Stimulated activated effector memory CD8-positive, alpha-beta T cell treated with anti-CD3 and anti-CD28 coated beads, Interleukin-12 subunit alpha, Interleukin-12 subunit beta, amount 100 ng/mL, for 72 hours (primary cell): Measurements from ENCODE around the gene NCEH1.
"Not testable (repeated sequence)": the region's sequence is repeated elsewhere in the genome, so short reads cannot be mapped to it uniquely, and the experiment has no call there.

Experiments used
- ATAC-seq: fragments of 150-1000 bp; cut with Tn5 transposase; 2 replicates; pipeline ENCODE4 v1.10.0; 2021
- DNase-seq, 2 donors: peaks; one replicate each; pipeline ENCODE4 v3.0.0; 2021 to 2022; ENCODE audit warnings: low spot score in 2 of 2
- H3K27ac Mint-ChIP-seq: one replicate; pipeline ENCODE4 v1.8.0; 2022; ENCODE audit warnings: mild to moderate bottlenecking, mixed read lengths
- H3K36me3 Mint-ChIP-seq: one replicate; pipeline ENCODE4 v1.8.0; 2022; ENCODE audit warnings: mild to moderate bottlenecking, mixed read lengths
- H3K4me1 Mint-ChIP-seq: one replicate; pipeline ENCODE4 v1.8.0; 2022; ENCODE audit warnings: mixed read lengths
- H3K4me3 Mint-ChIP-seq: one replicate; pipeline ENCODE4 v1.8.0; 2022; ENCODE audit warnings: mild to moderate bottlenecking, mixed read lengths
- H3K9me3 Mint-ChIP-seq: one replicate; pipeline ENCODE4 v1.8.0; 2022; ENCODE audit warnings: mixed read lengths

NCEH1 gene

GRCh38 chr3:172673210-172673679 lies 37.6 kb downstream of the NCEH1 start:
- no peaks in the 10 kb centered on the region for H3K9me3 Mint-ChIP-seq
- H3K4me3 Mint-ChIP-seq: no peak overlapping the region
- H3K4me1 Mint-ChIP-seq: no peaks in the 10 kb centered on the region
- H3K27ac Mint-ChIP-seq: no peak overlapping the region
- no peaks in the 10 kb centered on the region for H3K36me3 Mint-ChIP-seq
- DNase-seq (peak; percentile 53 to 84), ATAC-seq (peak; percentile 84)

GRCh38 chr3:172669021-172669420 lies 41.8 kb downstream of the NCEH1 start:
- Mint-ChIP-seq H3K9me3 (no peaks in the 10 kb centered on the region), H3K4me3 (no peak overlapping the region), H3K36me3 (no peaks in the 10 kb centered on the region), H3K4me1 (peaks cover 15% of the 10 kb centered on the region), H3K27ac (no peak overlapping the region)
- DNase-seq: no peak
- no peak for ATAC-seq

GRCh38 chr3:172666873-172667694 lies 43.8 kb downstream of the NCEH1 start:
- Mint-ChIP-seq H3K36me3 (no peaks in the 10 kb centered on the region), H3K27ac (peak overlapping the region; percentile 55), H3K4me1 (peaks cover 20% of the 10 kb centered on the region), H3K4me3 (no peak overlapping the region), H3K9me3 (no peaks in the 10 kb centered on the region)
- peak; percentile 71 to 88 for DNase-seq
- peak; percentile 94 for ATAC-seq

DNA sequence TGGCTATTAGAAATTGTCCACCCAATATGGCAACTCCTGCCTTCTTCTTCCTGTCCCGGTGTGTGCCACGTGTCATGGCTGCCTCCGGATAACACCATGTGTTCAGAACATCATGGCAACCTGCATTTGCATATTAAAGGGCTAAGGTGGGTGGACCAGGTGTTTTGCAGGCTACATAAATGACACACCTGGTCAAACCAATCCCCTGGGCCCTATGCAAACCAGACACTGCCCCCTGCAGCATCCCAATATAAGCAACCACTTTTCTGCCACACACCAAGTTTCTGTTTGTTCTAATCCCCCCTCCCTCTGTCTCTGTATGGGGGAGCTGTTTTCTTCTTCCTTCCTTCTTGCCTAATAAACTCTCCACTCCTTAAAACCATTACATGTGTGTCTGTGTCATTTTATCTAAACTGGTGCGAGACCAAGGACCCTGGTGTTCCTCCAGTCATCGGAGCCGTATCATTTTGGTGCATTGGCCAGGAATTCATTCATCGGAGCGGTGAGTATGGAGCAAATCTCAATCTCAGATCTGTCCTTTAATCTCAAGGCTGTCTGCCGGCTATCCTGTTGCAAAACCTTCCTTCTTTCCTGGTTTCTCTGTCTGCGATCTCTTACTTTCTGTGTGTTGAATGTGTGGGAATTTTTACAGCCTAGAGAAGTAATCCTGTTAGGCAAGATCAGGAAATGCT lies 44.5 kb downstream of the NCEH1 start:
- H3K36me3 Mint-ChIP-seq: no peaks in the 10 kb centered on the region
- peak overlapping the region; percentile 55 for H3K27ac Mint-ChIP-seq
- H3K4me3 Mint-ChIP-seq: no peak overlapping the region
- peaks cover 20% of the 10 kb centered on the region for H3K4me1 Mint-ChIP-seq
- H3K9me3 Mint-ChIP-seq: no peaks in the 10 kb centered on the region
- DNase-seq: no peak
- ATAC-seq: no peak

- H3K4me3 Mint-ChIP-seq, ATAC-seq, H3K27ac Mint-ChIP-seq, H3K9me3 Mint-ChIP-seq, DNase-seq, H3K36me3 Mint-ChIP-seq: not testable (repeated sequence)
- H3K4me1 Mint-ChIP-seq: peaks cover 28% of the 10 kb centered on the region
These were observed 45.4 kb downstream of the NCEH1 start for GRCh38 chr3:172665510-172665909.

- H3K27ac Mint-ChIP-seq: not testable (repeated sequence)
These were observed 50.4 kb downstream of the NCEH1 start for GRCh38 chr3:172660421-172660820.

GRCh38 chr3:172659246-172660002 lies 51.4 kb downstream of the NCEH1 start:
- DNase-seq: no peak
- Mint-ChIP-seq H3K27ac (no peak overlapping the region), H3K4me1 (peaks cover 23% of the 10 kb centered on the region), H3K9me3 (no peaks in the 10 kb centered on the region), H3K4me3 (no peak overlapping the region), H3K36me3 (no peaks in the 10 kb centered on the region)
- no peak for ATAC-seq

More at GRCh38 chr3:172660421-172660820, 50.4 kb downstream of the NCEH1 start:
- H3K4me3 Mint-ChIP-seq, H3K9me3 Mint-ChIP-seq, DNase-seq, H3K36me3 Mint-ChIP-seq, ATAC-seq: not testable (repeated sequence)
- peaks cover 23% of the 10 kb centered on the region for H3K4me1 Mint-ChIP-seq

DNA sequence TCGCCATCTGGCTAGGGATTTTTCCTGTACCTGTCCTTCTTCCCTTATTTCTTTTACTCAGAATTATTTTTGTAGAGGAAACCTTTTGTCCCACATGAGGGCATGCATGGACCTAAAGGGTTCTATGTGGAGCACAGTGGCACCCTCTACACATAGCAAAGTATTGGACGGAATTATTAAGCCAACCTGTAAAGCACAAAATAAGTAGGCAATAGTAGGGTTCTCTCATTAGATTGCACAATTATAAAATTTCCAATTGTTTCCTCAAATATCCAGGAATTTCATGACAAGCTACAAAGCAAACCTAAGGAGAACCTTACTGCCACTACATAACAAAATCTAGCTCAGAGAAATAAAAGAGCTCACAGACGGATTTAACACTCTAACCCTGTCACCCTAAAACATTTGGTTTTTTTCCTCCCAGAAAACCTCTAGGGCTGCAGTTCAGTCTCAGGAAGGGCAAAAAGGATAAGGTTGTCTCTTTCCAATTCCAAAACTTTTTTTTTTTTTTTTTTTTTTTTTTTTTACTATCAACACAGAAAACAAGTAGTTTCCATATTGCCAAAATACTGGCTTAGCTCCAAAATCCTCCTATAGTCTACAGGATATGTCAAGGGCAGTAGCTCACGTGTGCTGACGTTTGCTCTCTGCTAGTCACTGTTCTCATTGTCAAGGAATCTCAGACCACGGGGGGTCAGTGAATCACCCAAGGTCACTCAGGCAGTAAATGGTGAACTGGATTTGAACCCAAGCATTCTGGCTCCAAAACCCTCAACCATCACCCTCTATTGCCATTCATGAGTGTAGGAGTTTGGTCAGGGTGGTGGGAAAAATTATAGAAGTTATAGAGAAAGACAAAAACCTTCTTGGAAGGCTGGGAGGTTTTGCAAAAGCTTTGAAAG lies 52.3 kb downstream of the NCEH1 start:
- Mint-ChIP-seq H3K27ac (no peak overlapping the region), H3K4me1 (peaks cover 23% of the 10 kb centered on the region), H3K36me3 (no peaks in the 10 kb centered on the region), H3K4me3 (no peak overlapping the region), H3K9me3 (no peaks in the 10 kb centered on the region)
- DNase-seq (no peak), ATAC-seq (no peak)

GRCh38 chr3:172656602-172657001 lies 54.3 kb downstream of the NCEH1 start:
- no peaks in the 10 kb centered on the region for H3K9me3 Mint-ChIP-seq
- H3K27ac Mint-ChIP-seq: no peak overlapping the region
- no peaks in the 10 kb centered on the region for H3K36me3 Mint-ChIP-seq
- DNase-seq (no peak), ATAC-seq (no peak)
- peaks cover 18% of the 10 kb centered on the region for H3K4me1 Mint-ChIP-seq
- no peak overlapping the region for H3K4me3 Mint-ChIP-seq

GRCh38 chr3:172655388-172655787 lies 55.5 kb downstream of the NCEH1 start:
- Mint-ChIP-seq H3K9me3 (no peaks in the 10 kb centered on the region), H3K36me3 (no peaks in the 10 kb centered on the region), H3K4me3 (no peak overlapping the region), H3K27ac (no peak overlapping the region), H3K4me1 (peaks cover 8% of the 10 kb centered on the region)
- DNase-seq (no peak), ATAC-seq (no peak)

GRCh38 chr3:172654470-172654869 lies 56.4 kb downstream of the NCEH1 start:
- Mint-ChIP-seq H3K9me3 (no peaks in the 10 kb centered on the region), H3K4me3 (no peak overlapping the region), H3K4me1 (peaks cover 7% of the 10 kb centered on the region), H3K36me3 (no peaks in the 10 kb centered on the region), H3K27ac (no peak overlapping the region)
- DNase-seq (no peak), ATAC-seq (no peak)

- ATAC-seq: no peak
- DNase-seq: no peak
- Mint-ChIP-seq H3K4me3 (no peak overlapping the region), H3K36me3 (no peaks in the 10 kb centered on the region), H3K9me3 (no peaks in the 10 kb centered on the region), H3K27ac (no peak overlapping the region), H3K4me1 (no peaks in the 10 kb centered on the region)
These were observed 57.8 kb downstream of the NCEH1 start for GRCh38 chr3:172653004-172653572.

- no peak for ATAC-seq
- no peak for DNase-seq
- Mint-ChIP-seq H3K4me3 (no peak overlapping the region), H3K27ac (no peak overlapping the region), H3K4me1 (no peaks in the 10 kb centered on the region), H3K9me3 (no peaks in the 10 kb centered on the region), H3K36me3 (no peaks in the 10 kb centered on the region)
These were observed 58.8 kb downstream of the NCEH1 start for GRCh38 chr3:172651936-172652625.

GRCh38 chr3:172649987-172650386 lies 60.9 kb downstream of the NCEH1 start:
- no peak for ATAC-seq
- H3K4me3 Mint-ChIP-seq: no peak overlapping the region

More at GRCh38 chr3:172649987-172650386, 60.9 kb downstream of the NCEH1 start:
- Mint-ChIP-seq H3K27ac (no peak overlapping the region), H3K4me1 (no peaks in the 10 kb centered on the region), H3K36me3 (no peaks in the 10 kb centered on the region), H3K9me3 (no peaks in the 10 kb centered on the region)
- no peak for DNase-seq
